CD14-positive monocyte (primary cell): ENCODE data around the gene NID1. TPM values are rescaled to one million over a fixed set of nuclear protein-coding genes. Genes with fewer than 3 reads are reported as not detected.

Experiments used
- DNase-seq, 3 donors: peaks; one replicate each; pipeline ENCODE4 v3.0.0-alpha.2; 2011 to 2022
- H2AFZ ChIP-seq: 2 replicates; pipeline ENCODE4 v1.6.0; 2012; ENCODE audit warnings: mild to moderate bottlenecking, low read depth, low read length, inconsistent platforms; ENCODE audit not compliant: insufficient read depth, poor library complexity, severe bottlenecking
- H3K27ac ChIP-seq, 2 donors: 1 replicate in 1 of 2; 2 replicates in 1 of 2; pipeline ENCODE4 v1.5.1; 2012 to 2013; ENCODE audit warnings: low read length in 2 of 2, control low read depth in 1 of 2, inconsistent platforms in 1 of 2, low read depth in 1 of 2, mild to moderate bottlenecking in 1 of 2
- H3K27me3 ChIP-seq, 2 donors: one replicate each; pipeline versions ENCODE4 v1.6.0 to v1.6.1; 2011 to 2013; ENCODE audit warnings: low read length in 2 of 2; ENCODE audit not compliant: control insufficient read depth in 2 of 2, insufficient read depth in 2 of 2
- H3K36me3 ChIP-seq, 2 donors: replicated peaks in 1 of 2; 1 replicate in 1 of 2; 2 replicates in 1 of 2; pipeline versions ENCODE4 v1.5.1 to v1.6.1; 2012 to 2013; ENCODE audit warnings: low read length in 2 of 2, control low read depth in 1 of 2, inconsistent platforms in 1 of 2, mild to moderate bottlenecking in 1 of 2; ENCODE audit not compliant: insufficient read depth in 2 of 2, control insufficient read depth in 1 of 2
- H3K4me1 ChIP-seq, 2 donors: 1 replicate in 1 of 2; 2 replicates in 1 of 2; pipeline versions ENCODE4 v1.5.1 to v1.6.1; 2012 to 2013; ENCODE audit warnings: low read length in 2 of 2, control low read depth in 1 of 2, inconsistent platforms in 1 of 2, mild to moderate bottlenecking in 1 of 2, moderate library complexity in 1 of 2; ENCODE audit not compliant: insufficient read depth in 2 of 2, control insufficient read depth in 1 of 2
- H3K4me2 ChIP-seq: replicated peaks from 2 replicates; pipeline ENCODE3; 2012; ENCODE audit warnings: low read length, moderate library complexity, mild to moderate bottlenecking; ENCODE audit not compliant: poor library complexity, severe bottlenecking; ENCODE audit errors: extremely low read depth
- H3K4me3 ChIP-seq, 3 experiments: fragments of 200-600 bp in 1 of 3; sonication (generic) in 1 of 3; replicated peaks in 1 of 3; 1 replicate in 2 of 3; 2 replicates in 1 of 3; pipeline ENCODE4 v1.5.1; 2011 to 2013; ENCODE audit warnings: low read length in 3 of 3, mild to moderate bottlenecking in 3 of 3, control low read depth in 2 of 3, low read depth in 2 of 3, inconsistent platforms in 1 of 3, moderate library complexity in 1 of 3
- H3K79me2 ChIP-seq: 2 replicates; pipeline ENCODE4 v1.6.0; 2012; ENCODE audit warnings: mild to moderate bottlenecking, control low read depth, inconsistent platforms, low read length, moderate library complexity; ENCODE audit not compliant: insufficient read depth
- H3K9ac ChIP-seq: 2 replicates; pipeline ENCODE4 v1.6.0; 2017; ENCODE audit warnings: low read length, mild to moderate bottlenecking; ENCODE audit not compliant: insufficient read depth, poor library complexity, severe bottlenecking
- H3K9me3 ChIP-seq, 2 donors: replicated peaks in 1 of 2; 1 replicate in 1 of 2; 2 replicates in 1 of 2; pipeline versions ENCODE4 v1.5.1 to v1.6.1; 2012 to 2013; ENCODE audit warnings: low read length in 2 of 2, control low read depth in 1 of 2; ENCODE audit not compliant: control insufficient read depth in 1 of 2, insufficient read depth in 1 of 2
- H4K20me1 ChIP-seq: 2 replicates; pipeline ENCODE4 v1.6.0; 2012; ENCODE audit warnings: mild to moderate bottlenecking, low read length, control low read depth, moderate library complexity; ENCODE audit not compliant: insufficient read depth
- H3K27ac Mint-ChIP-seq, 7 donors: one replicate each; pipeline ENCODE4 v1.8.0; 2020; ENCODE audit warnings: mild to moderate bottlenecking in 7 of 7, mixed read lengths in 7 of 7, moderate library complexity in 6 of 7, inconsistent platforms in 2 of 7
- H3K27me3 Mint-ChIP-seq, 3 donors: one replicate each; pipeline ENCODE4 v1.8.0; 2021 to 2022; ENCODE audit warnings: low read depth in 3 of 3, mild to moderate bottlenecking in 3 of 3, mixed read lengths in 3 of 3, moderate library complexity in 3 of 3, inconsistent platforms in 1 of 3
- H3K36me3 Mint-ChIP-seq, 2 donors: one replicate each; pipeline ENCODE4 v1.8.0; 2020; ENCODE audit warnings: mixed read lengths in 2 of 2, inconsistent platforms in 1 of 2, mild to moderate bottlenecking in 1 of 2
- H3K4me1 Mint-ChIP-seq: one replicate; pipeline ENCODE4 v1.8.0; 2020; ENCODE audit warnings: mild to moderate bottlenecking, mixed read lengths
- H3K4me3 Mint-ChIP-seq, 2 donors: one replicate each; pipeline ENCODE4 v1.8.0; 2020; ENCODE audit warnings: mild to moderate bottlenecking in 2 of 2, mixed read lengths in 2 of 2, moderate library complexity in 1 of 2
- H3K9me3 Mint-ChIP-seq, 7 donors: one replicate each; pipeline ENCODE4 v1.8.0; 2020 to 2022; ENCODE audit warnings: mixed read lengths in 7 of 7, mild to moderate bottlenecking in 6 of 7, moderate library complexity in 6 of 7, inconsistent platforms in 2 of 7
- WGBS: methylation state at CpG from one replicate; pipeline ENCODE4 v1.1.5; 2013; ENCODE audit warnings: missing lambda C conversion rate; ENCODE audit not compliant: insufficient coverage; 5-methylcytosine and 5-hydroxymethylcytosine counted together
- intact Hi-C, 2 donors: fragments of 100-400 bp; cut with micrococcal nuclease; formaldehyde crosslinking; loops; one replicate each; pipeline versions ENCODE4 v1.15.0 to v1.15.1; 2023
- polyA plus RNA-seq, 3 donors: library from polyadenylated mRNA; depleted of rRNA in 1 of 3; unstranded in 2 of 3; stranded (reverse) in 1 of 3; fragments of 300-500 nt in 2 of 3; fragments of >200 nt in 1 of 3; fragmentation: Illumina TruSeq in 2 of 3; gene quantifications; 1 replicate in 2 of 3; 2 replicates in 1 of 3; pipeline ENCODE4 v1.2.3, GENCODE V29; 2012 to 2021
- TF ChIP-seq, protein P1 (sequence below): fragments of 200-600 bp; IDR thresholded peaks from one replicate; pipeline ENCODE4 v1.8.0; 2022; ENCODE audit warnings: antibody characterized with exemption, mild to moderate bottlenecking

NID1 gene
- polyA plus RNA-seq, 3 donors = 6.8 to 19.7 (median 14.4) TPM

- no peaks in the 10 kb centered on the region for H3K9me3 ChIP-seq
- no peak for DNase-seq
- Mint-ChIP-seq H3K9me3 (peaks cover 0 to 8% (median 0%) of the 10 kb centered on the region in 7 donors), H3K4me3 (no peak overlapping the region), H3K27me3 (peaks cover 20 to 27% (median 25%) of the 10 kb centered on the region in 3 donors), H3K27ac (no peak overlapping the region), H3K4me1 (peaks cover 18% of the 10 kb centered on the region), H3K36me3 (peaks cover 10 to 12% of the 10 kb centered on the region in 2 donors)
- intact Hi-C loops = no loop called here
- no peaks in the 10 kb centered on the region for H4K20me1 ChIP-seq
- peaks cover 4 to 10% of the 10 kb centered on the region in 2 donors for H3K27me3 ChIP-seq
- WGBS = 93% methylated on average over 4 of the region's 5 CpGs
- peaks cover 10 to 15% of the 10 kb centered on the region in 2 donors for H3K4me1 ChIP-seq
- TF ChIP-seq, protein P1, sequence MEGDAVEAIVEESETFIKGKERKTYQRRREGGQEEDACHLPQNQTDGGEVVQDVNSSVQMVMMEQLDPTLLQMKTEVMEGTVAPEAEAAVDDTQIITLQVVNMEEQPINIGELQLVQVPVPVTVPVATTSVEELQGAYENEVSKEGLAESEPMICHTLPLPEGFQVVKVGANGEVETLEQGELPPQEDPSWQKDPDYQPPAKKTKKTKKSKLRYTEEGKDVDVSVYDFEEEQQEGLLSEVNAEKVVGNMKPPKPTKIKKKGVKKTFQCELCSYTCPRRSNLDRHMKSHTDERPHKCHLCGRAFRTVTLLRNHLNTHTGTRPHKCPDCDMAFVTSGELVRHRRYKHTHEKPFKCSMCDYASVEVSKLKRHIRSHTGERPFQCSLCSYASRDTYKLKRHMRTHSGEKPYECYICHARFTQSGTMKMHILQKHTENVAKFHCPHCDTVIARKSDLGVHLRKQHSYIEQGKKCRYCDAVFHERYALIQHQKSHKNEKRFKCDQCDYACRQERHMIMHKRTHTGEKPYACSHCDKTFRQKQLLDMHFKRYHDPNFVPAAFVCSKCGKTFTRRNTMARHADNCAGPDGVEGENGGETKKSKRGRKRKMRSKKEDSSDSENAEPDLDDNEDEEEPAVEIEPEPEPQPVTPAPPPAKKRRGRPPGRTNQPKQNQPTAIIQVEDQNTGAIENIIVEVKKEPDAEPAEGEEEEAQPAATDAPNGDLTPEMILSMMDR = no peak
- H3K36me3 ChIP-seq = no peaks in the 10 kb centered on the region
- no peak overlapping the region for H3K27ac ChIP-seq
- H3K9ac ChIP-seq = no peak overlapping the region
- no peak overlapping the region for H2AFZ ChIP-seq
- H3K79me2 ChIP-seq = no peaks in the 10 kb centered on the region
- no peak overlapping the region for H3K4me3 ChIP-seq
- H3K4me2 ChIP-seq = no peak overlapping the region
Observed at GRCh38 chr1:236059011-236059410, 5.9 kb downstream of the NID1 start.

DNA sequence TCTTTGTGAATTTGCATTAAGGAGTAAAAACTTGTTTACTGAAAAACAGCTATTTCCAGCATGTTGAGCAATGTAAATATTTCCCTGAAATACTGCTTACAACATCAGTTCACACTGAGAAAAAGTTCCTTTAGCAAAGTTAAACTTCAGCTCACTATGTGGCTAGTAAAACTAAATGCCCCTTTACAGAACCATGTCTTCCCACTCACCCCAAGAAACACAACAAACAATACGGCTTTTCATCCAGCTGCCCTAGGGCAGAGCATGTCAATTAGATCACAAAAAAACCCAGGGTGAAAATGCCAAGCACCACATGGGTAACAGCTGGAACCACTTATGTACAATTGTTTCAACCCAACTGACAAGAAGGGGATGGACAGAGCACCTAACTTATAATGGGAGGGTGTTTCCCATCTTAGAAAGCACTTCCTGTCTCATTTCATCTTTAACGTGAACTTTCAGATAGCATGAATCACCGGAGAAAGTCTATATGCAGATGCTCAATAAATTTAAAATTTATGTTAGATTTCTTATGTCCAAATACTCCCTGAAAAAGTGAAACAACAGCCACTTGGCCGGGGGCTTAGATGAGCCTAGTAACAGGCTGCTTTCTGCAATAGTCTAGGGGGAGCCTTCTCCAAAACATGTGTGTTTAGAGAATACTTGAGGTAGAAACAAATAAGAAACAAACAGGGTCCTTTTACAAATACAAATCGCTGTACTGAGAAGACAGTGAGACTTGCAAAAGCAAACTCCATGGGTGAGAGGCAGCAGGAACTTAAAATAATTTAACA lies 6.6 kb downstream of the NID1 start:
- Histone ChIP-seq H3K9ac (no peak overlapping the region), H3K4me2 (no peak overlapping the region), H2AFZ (no peak overlapping the region), H3K27me3 (peaks cover 0 to 3% of the 10 kb centered on the region in 2 donors), H3K79me2 (no peaks in the 10 kb centered on the region), H4K20me1 (no peaks in the 10 kb centered on the region), H3K4me3 (no peak overlapping the region), H3K36me3 (no peaks in the 10 kb centered on the region), H3K9me3 (no peaks in the 10 kb centered on the region), H3K4me1 (peaks cover 4 to 9% of the 10 kb centered on the region in 2 donors), H3K27ac (no peak overlapping the region)
- WGBS = 75% methylated on average over 1 of the region's 5 CpGs
- H3K27ac Mint-ChIP-seq = peak overlapping the region in 1 of 7 donors; percentile 16
- peak in 1 of 3 donors; percentile 27 for DNase-seq
- peaks cover 7 to 12% of the 10 kb centered on the region in 2 donors for H3K36me3 Mint-ChIP-seq
- H3K9me3 Mint-ChIP-seq = peaks cover 0 to 3% (median 0%) of the 10 kb centered on the region in 7 donors
- H3K27me3 Mint-ChIP-seq = peaks cover 13 to 21% (median 18%) of the 10 kb centered on the region in 3 donors
- TF ChIP-seq, protein P1 = no peak
- no peak overlapping the region for H3K4me3 Mint-ChIP-seq
- H3K4me1 Mint-ChIP-seq = peaks cover 12% of the 10 kb centered on the region
- intact Hi-C loops = no loop called here
